HG02938 (cell line): ENCODE measurements around the gene SELENOM.
"Not testable (repeated sequence)": the region's sequence is repeated elsewhere in the genome, so short reads cannot be mapped to it uniquely, and the experiment has no call there.

ENCODE experiments used
- ATAC-seq: cut with Tn5 transposase; IDR thresholded peaks from one replicate; pipeline ENCODE4 v1.9.1; 2021; ENCODE audit warnings: mild to moderate bottlenecking, moderate library complexity; ENCODE audit not compliant: unreplicated experiment

The SELENOM gene

GRCh38 chr22:31134688-31135087 lies 27.3 kb upstream of the SELENOM start:
- ATAC-seq = no peak

GRCh38 chr22:31133911-31134310 lies 26.5 kb upstream of the SELENOM start:
- no peak for ATAC-seq

- ATAC-seq = no peak
These were observed 23.5 kb upstream of the SELENOM start for GRCh38 chr22:31130873-31131272.

GRCh38 chr22:31128156-31128555 lies 20.8 kb upstream of the SELENOM start:
- no peak for ATAC-seq

DNA sequence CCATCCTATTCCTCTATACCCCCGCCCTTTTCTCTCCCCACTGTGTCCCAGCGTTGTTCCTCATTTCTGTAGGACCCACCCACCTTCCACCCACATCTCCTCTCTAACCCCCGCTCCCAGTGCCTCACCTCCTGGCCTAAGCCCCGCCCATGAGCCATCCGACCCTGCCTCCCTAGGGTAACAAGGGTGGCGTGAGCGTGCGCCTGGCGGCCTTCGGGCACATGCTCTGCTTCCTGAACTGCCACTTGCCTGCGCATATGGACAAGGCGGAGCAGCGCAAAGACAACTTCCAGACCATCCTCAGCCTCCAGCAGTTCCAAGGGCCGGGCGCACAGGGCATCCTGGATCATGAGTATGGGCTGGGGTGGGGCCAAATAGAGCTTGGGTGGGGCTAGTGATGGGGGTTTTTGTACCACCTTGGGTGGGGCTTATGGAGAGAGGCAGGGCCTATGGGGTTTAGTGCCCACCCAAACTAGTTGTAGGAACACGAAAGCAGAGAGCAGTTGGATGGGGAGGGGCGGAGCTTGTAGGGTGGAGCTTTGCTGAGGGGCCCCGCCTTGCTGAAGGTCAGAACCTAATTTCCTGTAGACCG lies 19.9 kb upstream of the SELENOM start:
- ATAC-seq = no peak

DNA sequence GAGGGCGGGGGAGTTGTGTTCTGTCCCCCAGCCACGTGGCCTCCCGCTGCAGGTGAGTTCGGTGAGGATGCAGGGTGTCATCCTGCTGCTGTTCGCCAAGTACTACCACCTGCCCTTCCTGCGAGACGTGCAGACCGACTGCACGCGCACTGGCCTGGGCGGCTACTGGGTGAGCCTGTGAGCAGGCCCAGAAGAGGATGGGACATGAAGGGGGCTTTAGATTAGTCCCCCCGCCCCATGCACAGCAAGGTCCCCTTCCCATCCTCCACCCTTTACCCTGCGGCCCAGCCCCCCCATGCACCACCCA lies 19.5 kb upstream of the SELENOM start:
- no peak for ATAC-seq

DNA sequence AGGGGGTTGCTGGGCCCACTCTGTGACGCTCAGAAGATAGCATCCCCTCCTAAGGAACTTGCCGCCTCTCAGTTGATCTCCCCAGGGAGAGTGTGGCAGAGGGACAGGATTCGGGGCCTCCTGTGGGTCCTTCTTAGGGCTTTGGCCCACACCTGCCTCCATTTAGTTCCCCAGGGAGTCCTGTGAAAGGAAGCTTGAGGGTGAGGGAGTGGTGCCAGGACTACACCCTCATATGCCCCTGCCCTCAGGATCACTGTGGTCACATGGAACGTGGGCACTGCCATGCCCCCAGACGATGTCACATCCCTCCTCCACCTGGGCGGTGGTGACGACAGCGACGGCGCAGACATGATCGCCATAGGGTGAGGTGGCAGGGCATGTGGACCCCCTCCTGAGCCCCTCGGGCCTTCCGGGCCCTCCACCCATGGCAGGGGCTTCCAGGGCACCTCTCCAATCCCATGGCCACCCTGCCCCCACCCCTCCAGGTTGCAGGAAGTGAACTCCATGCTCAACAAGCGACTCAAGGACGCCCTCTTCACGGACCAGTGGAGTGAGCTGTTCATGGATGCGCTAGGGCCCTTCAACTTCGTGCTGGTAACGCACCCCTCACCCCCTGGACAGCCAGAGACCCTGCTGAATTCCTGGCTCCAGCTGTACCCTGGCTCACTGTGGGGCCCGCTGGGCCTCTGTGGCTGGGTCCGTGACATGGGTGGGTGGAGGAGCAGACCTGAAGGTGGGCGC lies 18.9 kb upstream of the SELENOM start:
- no peak for ATAC-seq

GRCh38 chr22:31125521-31126117 lies 18.3 kb upstream of the SELENOM start:
- ATAC-seq = no peak

DNA sequence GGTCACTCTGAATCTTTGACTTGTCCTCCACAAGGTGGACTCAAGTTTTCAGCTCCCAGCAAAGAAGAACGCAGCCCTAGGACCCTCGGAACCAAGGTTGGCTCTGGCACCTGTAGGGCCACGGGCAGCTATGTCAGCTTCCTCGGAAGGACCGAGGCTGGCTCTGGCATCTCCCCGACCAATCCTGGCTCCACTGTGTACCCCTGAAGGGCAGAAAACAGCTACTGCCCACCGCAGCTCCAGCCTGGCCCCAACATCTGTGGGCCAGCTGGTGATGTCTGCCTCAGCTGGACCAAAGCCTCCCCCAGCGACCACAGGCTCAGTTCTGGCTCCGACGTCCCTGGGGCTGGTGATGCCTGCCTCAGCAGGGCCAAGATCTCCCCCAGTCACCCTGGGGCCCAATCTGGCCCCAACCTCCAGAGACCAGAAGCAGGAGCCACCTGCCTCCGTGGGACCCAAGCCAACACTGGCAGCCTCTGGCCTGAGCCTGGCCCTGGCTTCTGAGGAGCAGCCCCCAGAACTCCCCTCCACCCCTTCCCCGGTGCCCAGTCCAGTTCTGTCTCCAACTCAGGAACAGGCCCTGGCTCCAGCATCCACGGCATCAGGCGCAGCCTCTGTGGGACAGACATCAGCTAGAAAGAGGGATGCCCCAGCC lies 17.6 kb upstream of the SELENOM start:
- no peak for ATAC-seq

DNA sequence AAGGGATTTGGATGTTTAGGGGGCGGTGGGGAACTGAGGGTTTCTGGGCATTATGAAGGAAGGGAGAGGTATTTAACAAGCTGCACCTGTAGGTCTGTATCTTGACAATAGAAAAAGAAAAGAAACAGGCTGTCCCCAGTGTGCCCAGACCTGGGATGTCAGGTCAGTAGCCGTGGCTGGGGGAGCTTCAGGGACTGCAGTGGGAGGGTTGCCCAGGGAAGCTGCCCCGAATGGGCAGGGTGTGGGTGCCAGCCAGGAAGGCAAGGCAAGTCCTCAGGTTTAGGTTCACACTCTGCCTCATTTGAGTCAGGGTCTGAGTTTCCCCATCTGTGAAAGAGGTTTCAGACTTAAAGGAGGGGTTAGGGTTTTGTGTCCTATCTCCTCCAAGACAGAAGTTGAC lies 16.9 kb upstream of the SELENOM start:
- no peak for ATAC-seq

GRCh38 chr22:31123292-31123602 lies 15.9 kb upstream of the SELENOM start:
- no peak for ATAC-seq

- ATAC-seq = no peak
These were observed 15.3 kb upstream of the SELENOM start, which contains the start of gene INPP5J for GRCh38 chr22:31122532-31123291. TSS of gene INPP5J (plus strand) at chr22:31122966. CDS start at chr22:31123015, 49 bp downstream.

DNA sequence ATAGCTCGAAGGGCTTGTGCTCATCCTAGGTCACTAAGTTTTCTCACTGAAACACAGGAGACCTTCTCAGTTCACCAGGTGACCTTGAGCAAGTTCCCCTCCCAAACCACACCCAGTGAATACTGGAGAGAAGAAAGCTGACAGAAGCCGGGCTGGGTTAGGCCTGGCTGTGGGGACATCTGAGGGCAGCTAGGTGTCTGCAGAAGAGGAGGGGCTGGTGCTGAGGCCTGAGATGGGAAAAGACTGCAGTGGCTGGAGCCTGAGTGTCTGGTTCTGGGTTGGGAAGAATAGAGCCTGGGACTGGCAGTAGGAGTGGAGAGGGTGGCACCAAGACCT lies 14.8 kb upstream of the SELENOM start:
- ATAC-seq = no peak

- no peak for ATAC-seq
These were observed 14.0 kb upstream of the SELENOM start for GRCh38 chr22:31121403-31121802.

GRCh38 chr22:31120642-31121041 lies 13.3 kb upstream of the SELENOM start:
- no peak for ATAC-seq

DNA sequence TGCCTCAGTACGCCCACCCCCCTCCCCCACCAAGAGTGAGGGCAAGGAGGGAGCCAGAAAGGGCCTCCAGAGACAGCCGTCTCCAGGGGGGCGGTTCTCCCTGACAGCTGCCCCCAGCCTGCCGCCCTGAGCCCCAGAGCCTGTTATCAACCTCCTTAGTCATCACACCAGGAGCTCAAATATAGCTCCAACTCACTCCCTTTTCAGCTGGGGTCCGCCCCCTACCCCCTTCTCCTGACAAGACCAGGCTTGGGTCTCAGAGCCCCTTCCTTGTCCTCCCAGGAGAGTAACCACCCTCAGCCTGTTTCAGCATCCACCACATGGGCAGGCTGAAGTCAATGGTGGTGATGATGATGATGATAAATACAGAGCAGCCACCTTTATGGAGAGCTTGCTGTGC lies 12.9 kb upstream of the SELENOM start:
- ATAC-seq = no peak

GRCh38 chr22:31119026-31119717 lies 11.8 kb upstream of the SELENOM start:
- ATAC-seq = no peak

DNA sequence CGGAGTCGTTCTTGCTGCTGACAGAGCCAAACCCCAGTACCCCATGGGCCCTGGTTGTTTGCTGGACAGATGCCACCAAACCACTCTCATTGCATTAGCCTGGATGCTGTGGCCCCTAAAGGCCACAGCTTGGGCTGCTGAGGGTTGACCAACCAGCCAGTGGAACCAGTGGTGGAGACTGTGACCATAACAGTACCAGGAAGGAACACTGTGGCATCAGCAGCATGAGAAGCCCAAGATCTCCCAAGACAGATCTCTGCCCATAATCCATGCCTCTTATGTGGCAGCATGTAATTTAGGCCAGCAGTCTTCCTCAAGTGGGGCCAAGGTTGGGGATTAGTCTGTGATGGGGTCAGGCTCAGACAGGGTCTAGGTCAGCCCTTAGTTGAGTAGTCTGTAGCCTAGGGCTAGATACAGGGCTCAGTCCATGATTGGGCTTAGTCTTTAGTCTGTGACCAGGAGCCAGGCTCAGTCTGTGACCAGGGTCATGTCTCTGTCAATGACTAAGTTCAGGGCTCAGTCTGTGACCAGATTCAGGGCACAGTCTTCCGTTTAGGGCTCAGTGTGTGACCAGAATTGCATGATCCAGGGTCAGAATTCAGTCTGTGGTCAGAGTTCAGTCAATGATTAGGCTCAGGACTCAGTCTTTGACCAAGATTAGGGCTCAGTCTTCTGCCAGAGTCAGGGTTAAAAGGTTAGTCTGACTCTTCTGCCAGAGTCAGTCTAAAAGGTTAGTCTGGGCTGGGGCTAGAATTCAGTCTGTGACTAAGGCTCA lies 10.9 kb upstream of the SELENOM start:
- no peak for ATAC-seq

- ATAC-seq = not testable (repeated sequence)
These were observed 5.3 kb upstream of the SELENOM start for GRCh38 chr22:31112547-31113091.

DNA sequence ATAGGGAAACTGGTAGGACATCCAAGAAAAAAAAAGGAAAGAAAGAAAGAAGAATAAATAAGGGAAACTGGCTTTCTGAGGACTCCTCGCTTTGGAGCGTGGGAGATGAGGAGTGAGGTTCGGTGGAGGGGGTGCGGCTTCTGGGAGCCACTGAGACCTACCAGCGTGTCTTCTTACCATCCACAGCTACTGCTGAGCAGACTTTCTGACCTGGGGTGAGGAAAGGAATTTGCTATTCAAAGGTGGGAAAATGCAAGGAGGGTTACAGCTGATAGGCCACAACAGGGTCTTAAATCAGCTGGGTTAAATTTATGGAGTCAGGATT lies 488 bp upstream of the SELENOM start:
- ATAC-seq = no peak
